ENCODE measurements around the gene SOX15. TPM values are rescaled to one million over a fixed set of nuclear protein-coding genes. Genes with fewer than 3 reads are reported as not detected.

Gene SOX15
- total RNA-seq, 1 experiment from 2014 or later, result 0.31 TPM

- DNase-seq (ENCODE audit: low read depth), result peak; percentile 99
Observed at GRCh38 chr17:7579001-7579833, 10.7 kb downstream of the SOX15 start, which contains the start of gene CD68. Gene CD68, plus strand, starts transcription at chr17:7579638. Its CDS starts 40 bp downstream, at chr17:7579678.

GRCh38 chr17:7577327-7578199, 12.3 kb downstream of the SOX15 start:
- no peak for DNase-seq (ENCODE audit: low read depth)

- DNase-seq (ENCODE audit: low read depth), result no peak
Observed at GRCh38 chr17:7576432-7576937, 13.4 kb downstream of the SOX15 start.

- DNase-seq (ENCODE audit: low read depth), result no peak
Observed at GRCh38 chr17:7575959-7576358, 13.9 kb downstream of the SOX15 start.

- no peak for DNase-seq (ENCODE audit: low read depth)
Observed at GRCh38 chr17:7575481-7575883, 14.4 kb downstream of the SOX15 start.

GRCh38 chr17:7574176-7574953, 15.5 kb downstream of the SOX15 start:
- DNase-seq (ENCODE audit: low read depth), result no peak

GRCh38 chr17:7573324-7574080, 16.4 kb downstream of the SOX15 start:
- peak; percentile 82 for DNase-seq (ENCODE audit: low read depth)

- peak; percentile 99 for DNase-seq (ENCODE audit: low read depth)
Observed at GRCh38 chr17:7572588-7573323, 17.1 kb downstream of the SOX15 start.

GRCh38 chr17:7572338-7572587, 17.6 kb downstream of the SOX15 start:
- no peak for DNase-seq (ENCODE audit: low read depth)

- no peak for DNase-seq (ENCODE audit: low read depth)
Observed at GRCh38 chr17:7570351-7570750, 19.5 kb downstream of the SOX15 start.

- DNase-seq (ENCODE audit: low read depth), result no peak
Observed at GRCh38 chr17:7569571-7569970, 20.3 kb downstream of the SOX15 start.

- DNase-seq (ENCODE audit: low read depth), result no peak
Observed at GRCh38 chr17:7563115-7563869, 26.6 kb downstream of the SOX15 start.

GRCh38 chr17:7562208-7562605, 27.7 kb downstream of the SOX15 start:
- no peak for DNase-seq (ENCODE audit: low read depth)

- DNase-seq (ENCODE audit: low read depth), result peak; percentile 79
Observed at GRCh38 chr17:7561589-7562207, 28.2 kb downstream of the SOX15 start, which contains the start of gene SENP3. Gene SENP3, plus strand, starts transcription at chr17:7561919. Its CDS starts 1,158 bp downstream, at chr17:7563077.

GRCh38 chr17:7561028-7561575, 28.8 kb downstream of the SOX15 start:
- DNase-seq (ENCODE audit: low read depth), result peak; percentile 85

- no peak for DNase-seq (ENCODE audit: low read depth)
Observed at GRCh38 chr17:7560172-7561027, 29.5 kb downstream of the SOX15 start.

All from HT1080 (cell line).